ENCODE data around the gene ADM. TPM values are rescaled to one million over a fixed set of nuclear protein-coding genes. Genes with fewer than 3 reads are reported as not detected.
A peak's percentile ranks its signal among the peaks of the same experiment; 100 is the strongest.

ADM gene
- total and polyA plus RNA-seq, 12 donors: 3.6 to 55.7 (median 15.8) TPM

- no peak for DNase-seq
- Histone ChIP-seq H3K9me3 (replicated peaks in 1 of 3) (no peaks in the 10 kb centered on the region), H3K36me3 (replicated peaks in 1 of 2) (no peaks in the 10 kb centered on the region), H3K27ac (peak overlapping the region in 1 of 5 donors; percentile 87), H3K4me1 (replicated peaks in 1 of 2) (peaks cover 41 to 51% of the 10 kb centered on the region in 2 donors), H3K4me3 (no peak overlapping the region), H3K27me3 (no peaks in the 10 kb centered on the region)
- TF ChIP-seq, protein P1, sequence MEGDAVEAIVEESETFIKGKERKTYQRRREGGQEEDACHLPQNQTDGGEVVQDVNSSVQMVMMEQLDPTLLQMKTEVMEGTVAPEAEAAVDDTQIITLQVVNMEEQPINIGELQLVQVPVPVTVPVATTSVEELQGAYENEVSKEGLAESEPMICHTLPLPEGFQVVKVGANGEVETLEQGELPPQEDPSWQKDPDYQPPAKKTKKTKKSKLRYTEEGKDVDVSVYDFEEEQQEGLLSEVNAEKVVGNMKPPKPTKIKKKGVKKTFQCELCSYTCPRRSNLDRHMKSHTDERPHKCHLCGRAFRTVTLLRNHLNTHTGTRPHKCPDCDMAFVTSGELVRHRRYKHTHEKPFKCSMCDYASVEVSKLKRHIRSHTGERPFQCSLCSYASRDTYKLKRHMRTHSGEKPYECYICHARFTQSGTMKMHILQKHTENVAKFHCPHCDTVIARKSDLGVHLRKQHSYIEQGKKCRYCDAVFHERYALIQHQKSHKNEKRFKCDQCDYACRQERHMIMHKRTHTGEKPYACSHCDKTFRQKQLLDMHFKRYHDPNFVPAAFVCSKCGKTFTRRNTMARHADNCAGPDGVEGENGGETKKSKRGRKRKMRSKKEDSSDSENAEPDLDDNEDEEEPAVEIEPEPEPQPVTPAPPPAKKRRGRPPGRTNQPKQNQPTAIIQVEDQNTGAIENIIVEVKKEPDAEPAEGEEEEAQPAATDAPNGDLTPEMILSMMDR (IDR thresholded peaks at IDR 0.05): no peak
- no peak for TF ChIP-seq POLR2A (IDR thresholded peaks at IDR 0.05)
- WGBS, 4 donors: 43 to 60% (median 51%) methylated on average over 2 of the region's 2 CpGs
- intact Hi-C loops (cut with DNase I): no loop called here
These were observed 25.1 kb downstream of the ADM start for GRCh38 chr11:10329935-10330334.

- no peaks in the 10 kb centered on the region for H3K9me3 ChIP-seq (replicated peaks in 1 of 3)
- H3K4me3 ChIP-seq: no peak overlapping the region
- peaks cover 26 to 33% of the 10 kb centered on the region in 2 donors for H3K4me1 ChIP-seq (replicated peaks in 1 of 2)
- H3K36me3 ChIP-seq (replicated peaks in 1 of 2): no peaks in the 10 kb centered on the region
- WGBS, 4 donors: 84 to 94% (median 86%) methylated on average over 6 of the region's 6 CpGs
- intact Hi-C loops (cut with DNase I): no loop called here
- no peak for TF ChIP-seq POLR2A (IDR thresholded peaks at IDR 0.05)
- TF ChIP-seq, protein P1 (IDR thresholded peaks at IDR 0.05): no peak
- DNase-seq: no peak
- no peaks in the 10 kb centered on the region for H3K27me3 ChIP-seq
- H3K27ac ChIP-seq: no peak overlapping the region
These were observed 26.8 kb downstream of the ADM start for GRCh38 chr11:10331548-10332289.

DNA sequence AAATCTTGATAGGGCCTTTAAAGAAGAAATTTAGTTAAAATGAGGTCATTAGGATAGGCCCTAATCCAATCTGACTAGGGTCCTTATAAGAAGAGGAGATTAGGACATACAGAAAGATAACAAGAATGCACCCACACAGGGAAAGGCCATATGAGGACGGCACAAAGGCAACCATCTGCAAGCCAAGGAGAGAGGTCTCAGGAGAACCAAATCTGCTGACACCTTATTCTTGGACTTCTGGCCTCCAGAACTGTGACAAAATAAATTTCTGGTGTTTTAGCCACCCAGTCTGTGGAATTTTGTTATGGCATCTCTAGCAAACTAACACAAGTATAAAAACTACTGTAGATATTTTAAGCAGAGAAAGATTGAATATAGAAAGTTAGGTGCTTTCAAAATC is 28.6 kb downstream of the ADM start:
- intact Hi-C loops (cut with DNase I): no loop called here
- 63 to 90% (median 74%) methylated on average over 1 of the region's 1 CpG for WGBS, 4 donors

DNA sequence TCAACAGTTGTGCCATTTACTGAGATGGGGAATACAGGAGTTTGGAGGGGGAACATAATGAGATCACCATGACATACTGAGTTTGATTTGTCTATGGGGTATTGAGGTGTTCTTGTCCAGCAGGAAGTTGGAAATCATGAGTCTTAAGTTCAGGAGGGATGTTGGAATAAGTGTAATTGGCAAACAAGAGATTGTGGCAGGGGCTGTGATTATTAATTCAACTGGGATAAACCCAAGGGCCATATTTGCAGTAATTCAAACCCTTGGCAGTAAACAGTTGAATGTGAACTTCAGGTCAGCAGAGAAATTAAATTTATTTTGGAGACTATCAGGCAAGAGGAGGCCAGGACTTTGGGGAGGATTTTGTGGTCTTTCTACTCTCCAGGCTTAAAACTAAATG is 33.4 kb downstream of the ADM start:
- no peaks in the 10 kb centered on the region for H3K4me1 ChIP-seq (replicated peaks in 1 of 2)
- TF ChIP-seq, protein P1 (IDR thresholded peaks at IDR 0.05): no peak
- no peak for TF ChIP-seq POLR2A (IDR thresholded peaks at IDR 0.05)
- no peak overlapping the region for H3K4me3 ChIP-seq
- no peak for DNase-seq
- intact Hi-C loops (cut with DNase I): no loop called here
- no peaks in the 10 kb centered on the region for H3K9me3 ChIP-seq (replicated peaks in 1 of 3)
- no peaks in the 10 kb centered on the region for H3K27me3 ChIP-seq
- no peak overlapping the region for H3K27ac ChIP-seq
- no peaks in the 10 kb centered on the region for H3K36me3 ChIP-seq (replicated peaks in 1 of 2)

More for the DNA sequence above, 28.6 kb downstream of the ADM start:
- no peak overlapping the region for H3K4me3 ChIP-seq
- H3K4me1 ChIP-seq (replicated peaks in 1 of 2): peaks cover 9 to 15% of the 10 kb centered on the region in 2 donors
- TF ChIP-seq, protein P1 (IDR thresholded peaks at IDR 0.05): no peak
- no peak for TF ChIP-seq POLR2A (IDR thresholded peaks at IDR 0.05)
- H3K36me3 ChIP-seq (replicated peaks in 1 of 2): no peaks in the 10 kb centered on the region
- no peaks in the 10 kb centered on the region for H3K27me3 ChIP-seq
- no peaks in the 10 kb centered on the region for H3K9me3 ChIP-seq (replicated peaks in 1 of 3)
- H3K27ac ChIP-seq: no peak overlapping the region
- DNase-seq: no peak
